ENCODE measurements around the gene KIF26A.

GRCh38 chr14:104138718-104139459, 502 bp downstream of the KIF26A start:
- no peak for TF ChIP-seq POLR2A (IDR thresholded peaks at IDR 0.05)
- TF ChIP-seq EP300 (IDR thresholded peaks at IDR 0.05): no peak
- no peak for TF ChIP-seq POLR2AphosphoS5 (IDR thresholded peaks at IDR 0.05)
- peak in 1 of 6 experiments; percentile 22 for TF ChIP-seq CTCF (IDR thresholded peaks at IDR 0.05)
